GM19025 (cell line): ENCODE results near the gene SNPH.
"Not testable (repeated sequence)": the region's sequence is repeated elsewhere in the genome, so short reads cannot be mapped to it uniquely, and the experiment has no call there.

Experiments used
- ATAC-seq: cut with Tn5 transposase; IDR thresholded peaks from one replicate; pipeline ENCODE4 v1.9.1; 2021; ENCODE audit warnings: mild to moderate bottlenecking, low read depth, moderate library complexity; ENCODE audit not compliant: unreplicated experiment

SNPH gene, protein sequence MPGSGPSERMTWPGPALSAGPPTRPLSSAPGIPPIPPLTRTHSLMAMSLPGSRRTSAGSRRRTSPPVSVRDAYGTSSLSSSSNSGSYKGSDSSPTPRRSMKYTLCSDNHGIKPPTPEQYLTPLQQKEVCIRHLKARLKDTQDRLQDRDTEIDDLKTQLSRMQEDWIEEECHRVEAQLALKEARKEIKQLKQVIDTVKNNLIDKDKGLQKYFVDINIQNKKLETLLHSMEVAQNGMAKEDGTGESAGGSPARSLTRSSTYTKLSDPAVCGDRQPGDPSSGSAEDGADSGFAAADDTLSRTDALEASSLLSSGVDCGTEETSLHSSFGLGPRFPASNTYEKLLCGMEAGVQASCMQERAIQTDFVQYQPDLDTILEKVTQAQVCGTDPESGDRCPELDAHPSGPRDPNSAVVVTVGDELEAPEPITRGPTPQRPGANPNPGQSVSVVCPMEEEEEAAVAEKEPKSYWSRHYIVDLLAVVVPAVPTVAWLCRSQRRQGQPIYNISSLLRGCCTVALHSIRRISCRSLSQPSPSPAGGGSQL

GRCh38 chr20:1266167-1266973 is at the start of gene SNPH:
Gene SNPH, plus strand, starts transcription at chr20:1266294. Its CDS starts 29,946 bp downstream, at chr20:1296240.
- ATAC-seq = no peak

GRCh38 chr20:1216527-1217427 is 49.3 kb upstream of the SNPH start:
- ATAC-seq = not testable (repeated sequence)

GRCh38 chr20:1222750-1223149 is 43.3 kb upstream of the SNPH start:
- ATAC-seq = not testable (repeated sequence)

- ATAC-seq = no peak
These were observed 41.7 kb upstream of the SNPH start for GRCh38 chr20:1224205-1224890.

DNA sequence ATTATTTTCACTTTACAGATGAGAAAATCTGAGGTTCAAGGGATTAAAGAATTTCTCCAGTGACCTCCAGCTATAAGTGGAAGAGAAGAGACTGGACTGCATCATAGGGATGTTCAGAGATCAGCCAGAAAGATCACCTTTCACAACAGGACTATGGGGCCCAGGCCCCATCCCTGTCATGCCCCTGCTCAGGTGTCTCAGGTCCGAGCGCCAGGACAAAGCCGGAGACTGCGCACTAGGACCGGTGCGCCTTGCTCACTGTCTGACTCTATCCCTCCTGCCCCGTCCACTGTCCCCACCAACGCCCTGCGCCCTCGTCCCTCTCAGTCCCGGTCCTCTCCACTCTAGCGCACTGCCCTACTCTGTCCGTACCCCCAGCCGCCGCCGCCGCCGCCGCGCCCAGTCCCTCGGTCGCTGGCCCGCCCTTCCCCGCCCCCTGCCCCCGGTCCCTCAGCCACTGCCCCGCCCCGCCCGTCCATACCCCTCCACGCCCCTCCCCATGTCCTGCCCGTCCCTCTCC is 40.8 kb upstream of the SNPH start:
- ATAC-seq = no peak

- ATAC-seq = no peak
These were observed 40.1 kb upstream of the SNPH start, which contains the start of gene RAD21L1 for GRCh38 chr20:1225783-1226654. Gene RAD21L1, plus strand, starts transcription at chr20:1226044. Its CDS starts 2,410 bp downstream, at chr20:1228454.

DNA sequence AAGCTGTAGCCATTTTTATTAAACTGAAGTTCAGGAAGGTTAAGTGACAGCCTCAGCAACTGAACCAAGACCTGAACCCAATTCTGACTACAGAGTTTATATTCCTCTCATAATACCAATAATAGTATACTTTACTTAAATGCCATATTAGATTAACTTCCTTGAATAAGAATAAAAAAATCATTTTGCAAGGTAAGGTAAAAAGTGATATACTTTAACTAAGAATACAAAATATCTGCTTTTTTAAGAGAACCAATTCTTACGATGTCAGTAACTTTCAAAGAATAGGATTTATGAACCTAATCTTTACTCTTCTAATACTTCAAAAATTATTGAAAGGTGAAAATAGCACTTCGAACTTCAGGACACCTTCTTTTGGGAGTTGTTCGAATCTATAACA is 36.6 kb upstream of the SNPH start:
- ATAC-seq = no peak

DNA sequence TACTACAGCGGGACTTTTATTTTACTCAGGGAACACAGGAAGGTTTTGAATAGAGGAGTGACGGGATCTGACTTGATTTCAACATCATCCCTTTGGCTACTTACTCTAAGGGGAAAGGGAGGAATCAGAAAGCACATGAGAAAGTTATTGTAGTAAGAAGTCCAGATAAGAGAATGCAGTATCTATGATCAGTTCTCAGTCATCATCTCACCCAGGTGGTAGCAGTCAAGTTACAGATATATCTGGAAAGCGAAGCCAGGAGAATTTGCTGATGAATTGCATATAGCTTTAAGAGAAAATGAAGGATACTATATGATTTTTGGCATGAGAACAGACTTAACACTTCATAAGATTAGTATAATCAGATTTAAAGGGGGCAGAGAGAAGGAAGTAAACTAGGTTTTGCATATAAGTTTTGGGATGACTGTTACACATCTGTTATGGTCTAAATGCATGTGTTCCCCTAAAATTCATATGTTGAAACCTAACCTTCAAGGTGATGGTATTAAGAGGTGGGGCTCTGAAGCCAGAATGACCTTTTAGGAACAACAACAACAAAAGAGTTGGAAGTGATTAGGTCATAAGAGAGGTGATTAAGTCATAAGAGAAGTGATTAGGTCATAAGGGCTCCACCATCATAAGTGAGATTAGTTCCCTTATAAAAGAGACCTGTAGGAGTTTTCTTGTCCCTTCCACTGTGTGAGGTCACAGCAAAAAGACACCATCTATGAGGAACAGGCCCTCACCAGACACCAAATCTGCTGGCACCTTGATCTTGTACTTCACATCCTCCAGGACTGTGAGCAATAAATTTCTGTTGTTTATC is 33.6 kb upstream of the SNPH start:
- no peak for ATAC-seq

GRCh38 chr20:1240549-1240948 is 25.5 kb upstream of the SNPH start:
- ATAC-seq = no peak

DNA sequence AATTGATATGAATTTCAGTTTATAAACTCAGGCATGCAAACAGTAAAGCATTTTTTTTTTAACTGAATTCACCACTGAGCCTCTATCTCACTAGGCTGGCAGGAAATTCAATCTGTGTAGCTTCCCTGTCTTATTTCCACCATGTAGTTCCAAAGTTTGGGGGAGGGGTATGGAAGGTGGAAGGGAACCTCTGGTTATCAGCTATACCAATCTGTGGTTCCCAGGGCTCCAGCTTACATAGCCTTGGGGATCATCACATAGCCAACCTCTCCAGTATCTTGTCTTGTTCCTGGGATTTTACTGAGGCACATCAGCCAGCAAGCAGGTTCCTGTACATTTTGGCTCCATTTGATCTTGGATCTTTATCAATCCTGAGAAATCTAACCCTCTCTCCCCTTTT is 24.6 kb upstream of the SNPH start:
- ATAC-seq = no peak

DNA sequence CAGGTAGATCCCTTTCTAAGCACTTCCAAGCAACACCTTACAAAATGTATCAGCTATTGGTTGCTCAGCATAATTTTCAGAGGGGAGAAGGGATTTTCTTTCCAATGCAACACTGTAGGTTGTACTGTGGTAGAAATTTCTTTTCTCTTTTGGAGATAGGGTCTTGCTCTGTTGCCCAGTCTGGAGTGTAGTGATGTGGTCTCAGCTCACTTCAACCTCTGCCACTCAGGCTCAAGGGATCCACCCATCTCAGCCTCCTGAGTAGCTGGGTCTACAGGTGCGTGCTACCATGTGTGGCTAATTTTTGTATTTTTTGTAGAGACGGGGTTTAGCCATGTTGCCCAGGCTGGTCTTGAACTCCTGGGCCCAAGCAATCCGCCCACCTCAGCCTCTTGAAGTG is 24.0 kb upstream of the SNPH start:
- ATAC-seq = no peak

GRCh38 chr20:1242530-1242929 is 23.6 kb upstream of the SNPH start:
- ATAC-seq = no peak

DNA sequence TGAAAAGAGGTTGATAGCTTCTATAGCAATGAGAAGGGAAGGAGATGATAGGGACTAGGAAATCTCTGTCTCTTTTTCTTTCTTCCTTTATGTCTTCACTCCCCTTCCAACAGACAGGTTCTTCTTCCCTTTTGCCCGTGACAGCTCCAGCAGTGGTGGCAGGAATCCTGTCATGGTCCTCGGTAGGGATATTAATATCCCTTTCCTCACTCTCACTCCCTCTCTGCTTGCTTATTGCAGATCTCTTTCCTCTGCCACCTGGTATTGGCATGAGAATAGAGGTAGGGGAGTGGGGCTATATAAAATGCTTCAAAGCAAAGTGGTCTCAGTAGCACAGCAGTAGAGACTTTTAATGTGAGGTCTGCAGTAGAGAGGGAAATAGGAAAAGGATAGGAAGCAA is 20.5 kb upstream of the SNPH start:
- ATAC-seq = no peak

DNA sequence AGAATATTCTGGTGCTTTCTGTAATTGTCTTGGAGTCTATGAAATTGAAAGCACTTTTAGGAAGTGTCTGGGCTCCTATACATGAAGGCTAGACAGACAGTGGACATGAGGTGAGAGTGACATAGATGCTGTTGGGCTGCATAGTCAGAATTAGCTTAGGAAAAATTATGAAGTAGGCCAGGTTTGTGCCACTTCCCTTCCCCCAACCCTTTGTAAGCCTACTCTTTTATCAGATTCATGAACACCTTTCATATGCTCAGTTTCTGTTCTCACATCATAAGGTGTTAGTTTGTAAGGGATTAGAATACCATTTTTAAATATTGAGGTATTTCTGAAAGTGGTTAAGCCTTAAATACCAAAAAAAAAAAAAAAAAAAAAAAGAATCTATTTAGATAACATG is 18.4 kb upstream of the SNPH start:
- no peak for ATAC-seq

GRCh38 chr20:1250282-1250681 is 15.8 kb upstream of the SNPH start:
- not testable (repeated sequence) for ATAC-seq

GRCh38 chr20:1252416-1252815 is 13.7 kb upstream of the SNPH start:
- no peak for ATAC-seq

GRCh38 chr20:1254254-1254653 is 11.8 kb upstream of the SNPH start:
- ATAC-seq = no peak

GRCh38 chr20:1255675-1256074 is 10.4 kb upstream of the SNPH start:
- ATAC-seq = no peak
